ENCODE measurements around the gene NUDC.

The NUDC gene

DNA sequence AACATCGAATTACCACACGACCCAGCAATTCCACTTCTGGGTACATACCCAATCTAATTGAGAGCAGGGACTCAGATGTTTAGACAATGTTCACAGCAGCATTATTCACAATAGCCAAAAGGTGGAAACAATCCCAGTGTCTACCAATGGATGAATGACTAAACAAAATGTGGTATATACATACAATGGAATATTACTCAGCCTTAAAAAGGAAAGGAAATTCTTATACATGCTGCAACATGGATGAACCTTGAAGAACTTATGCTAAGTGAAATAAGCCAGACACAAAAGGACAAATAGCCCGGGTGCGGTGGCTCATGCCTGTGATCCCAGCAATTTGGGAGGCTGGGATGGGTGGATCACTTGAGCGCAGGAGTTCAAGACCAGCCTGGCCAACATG, 31.8 kb downstream of the NUDC start:
- TF ChIP-seq, protein P1, sequence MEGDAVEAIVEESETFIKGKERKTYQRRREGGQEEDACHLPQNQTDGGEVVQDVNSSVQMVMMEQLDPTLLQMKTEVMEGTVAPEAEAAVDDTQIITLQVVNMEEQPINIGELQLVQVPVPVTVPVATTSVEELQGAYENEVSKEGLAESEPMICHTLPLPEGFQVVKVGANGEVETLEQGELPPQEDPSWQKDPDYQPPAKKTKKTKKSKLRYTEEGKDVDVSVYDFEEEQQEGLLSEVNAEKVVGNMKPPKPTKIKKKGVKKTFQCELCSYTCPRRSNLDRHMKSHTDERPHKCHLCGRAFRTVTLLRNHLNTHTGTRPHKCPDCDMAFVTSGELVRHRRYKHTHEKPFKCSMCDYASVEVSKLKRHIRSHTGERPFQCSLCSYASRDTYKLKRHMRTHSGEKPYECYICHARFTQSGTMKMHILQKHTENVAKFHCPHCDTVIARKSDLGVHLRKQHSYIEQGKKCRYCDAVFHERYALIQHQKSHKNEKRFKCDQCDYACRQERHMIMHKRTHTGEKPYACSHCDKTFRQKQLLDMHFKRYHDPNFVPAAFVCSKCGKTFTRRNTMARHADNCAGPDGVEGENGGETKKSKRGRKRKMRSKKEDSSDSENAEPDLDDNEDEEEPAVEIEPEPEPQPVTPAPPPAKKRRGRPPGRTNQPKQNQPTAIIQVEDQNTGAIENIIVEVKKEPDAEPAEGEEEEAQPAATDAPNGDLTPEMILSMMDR (conservative IDR thresholded peaks at IDR 0.05) = no peak
- no peak overlapping the region for H3K27ac ChIP-seq

DNA sequence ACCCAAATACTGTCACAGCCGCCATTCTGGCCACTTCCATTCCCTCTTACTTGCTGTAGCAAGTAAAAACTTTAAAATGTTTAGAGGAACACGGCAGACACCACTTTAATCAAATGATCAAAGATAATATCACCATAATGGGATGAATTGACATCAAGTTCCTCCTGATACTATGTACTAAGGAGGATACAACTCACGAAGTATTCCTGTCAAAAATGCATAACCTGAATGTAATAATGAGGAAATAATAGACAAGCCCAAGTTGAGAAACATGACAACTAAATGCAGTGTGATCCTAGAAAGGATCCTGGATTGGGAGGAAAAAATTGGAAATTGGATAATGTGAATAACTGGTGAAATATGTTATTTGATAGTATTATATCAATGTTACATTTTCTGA, 34.8 kb downstream of the NUDC start:
- TF ChIP-seq, protein P1 (conservative IDR thresholded peaks at IDR 0.05) = no peak
- no peak overlapping the region for H3K27ac ChIP-seq

DNA sequence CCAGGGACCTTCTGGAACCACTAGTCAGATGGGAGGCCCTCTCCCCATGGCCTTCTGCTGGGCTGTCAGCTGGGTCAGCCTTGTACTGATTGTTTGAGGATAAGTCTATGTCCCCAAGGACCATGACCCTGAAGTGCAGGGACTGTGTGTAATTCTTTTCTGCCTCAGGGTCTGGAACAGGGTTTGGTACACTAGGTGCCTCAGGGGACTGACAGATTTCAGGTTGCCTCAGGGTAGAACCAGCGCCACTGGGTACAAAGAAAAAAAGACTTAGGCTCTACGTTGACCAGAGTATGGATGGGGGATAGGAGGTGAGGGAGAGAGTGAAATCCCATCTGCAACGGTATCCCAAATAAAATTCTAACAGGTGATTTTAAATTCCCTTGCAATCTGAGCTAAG, 35.8 kb downstream of the NUDC start:
- TF ChIP-seq, protein P1 (conservative IDR thresholded peaks at IDR 0.05) = no peak
- H3K27ac ChIP-seq = no peak overlapping the region

DNA sequence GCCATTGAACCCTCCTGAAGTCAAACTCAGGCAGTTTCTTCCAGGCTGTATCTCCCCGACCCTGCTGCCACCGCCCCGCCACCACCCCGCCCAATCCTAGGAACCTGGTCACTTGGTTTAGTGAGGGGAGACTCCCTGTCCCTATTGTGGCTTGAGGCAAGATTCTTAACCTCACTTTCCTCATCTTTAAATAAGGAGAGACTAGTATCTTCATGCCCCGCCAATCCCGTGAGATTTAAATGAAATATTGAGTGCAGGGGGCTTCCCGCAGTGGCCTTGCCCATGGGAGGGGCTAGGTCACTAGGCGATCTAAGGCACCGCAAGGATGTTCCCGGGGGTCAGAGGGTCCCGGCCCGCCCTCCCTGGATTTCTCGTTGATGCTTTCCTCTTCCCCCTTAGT, 37.7 kb downstream of the NUDC start:
- peak overlapping the region; percentile 89; the same call in 1 of the 2 replicates for H3K27ac ChIP-seq
- TF ChIP-seq, protein P1 (conservative IDR thresholded peaks at IDR 0.05) = no peak

DNA sequence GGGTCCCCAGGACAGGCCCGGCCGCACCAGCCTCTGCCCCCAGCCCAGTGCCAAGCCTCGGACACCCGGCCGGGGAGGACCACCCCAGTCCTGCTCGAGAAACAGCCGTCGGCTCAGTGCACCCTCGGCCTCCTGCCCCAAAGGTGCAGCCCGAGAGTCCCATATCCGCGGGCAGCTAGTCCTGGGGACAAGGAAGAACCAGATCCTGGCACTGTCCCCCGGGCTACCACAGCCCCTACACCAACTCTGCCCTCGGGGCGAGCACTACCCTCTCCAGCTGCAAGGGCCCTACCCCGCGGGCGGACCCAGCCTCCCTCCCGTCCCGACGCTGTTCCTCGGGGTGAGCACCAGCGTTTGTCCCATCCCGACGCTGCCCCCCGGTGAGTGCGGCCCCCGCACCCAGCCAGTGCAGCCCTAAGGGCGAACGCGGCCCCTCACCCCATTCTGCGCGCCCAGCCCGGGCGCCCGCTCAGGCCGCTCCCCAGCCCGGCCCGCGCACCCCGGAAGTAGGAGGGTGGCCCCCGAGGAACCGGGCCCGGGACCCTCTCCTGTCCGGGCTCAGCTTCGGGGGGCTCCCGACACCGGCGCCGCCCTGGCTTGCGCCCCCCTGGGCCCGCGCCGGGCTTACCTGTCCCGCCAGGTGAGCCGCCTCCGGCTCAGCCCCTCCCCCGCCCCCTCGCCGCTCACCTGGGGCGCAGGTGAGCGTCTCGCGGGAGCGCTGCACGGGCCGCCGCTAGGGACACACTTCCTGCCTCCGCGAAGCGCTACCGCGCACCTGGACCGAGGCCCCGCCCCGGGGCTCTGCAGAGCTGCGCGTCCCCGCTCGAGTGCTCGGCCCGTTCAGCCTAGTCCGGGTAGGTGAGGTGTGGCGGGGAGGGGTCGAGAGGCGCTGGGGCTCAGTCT, 38.4 kb downstream of the NUDC start, which contains the start of gene KDF1:
Gene KDF1, minus strand, starts transcription at position 747 of the 903 bp plus-strand sequence. CDS start 8,088 bp downstream, outside the sequence.
- H3K27ac ChIP-seq = peak within 1 kb of the TSS; percentile 89
- TF ChIP-seq, protein P1 (conservative IDR thresholded peaks at IDR 0.05) = peak; percentile 55

DNA sequence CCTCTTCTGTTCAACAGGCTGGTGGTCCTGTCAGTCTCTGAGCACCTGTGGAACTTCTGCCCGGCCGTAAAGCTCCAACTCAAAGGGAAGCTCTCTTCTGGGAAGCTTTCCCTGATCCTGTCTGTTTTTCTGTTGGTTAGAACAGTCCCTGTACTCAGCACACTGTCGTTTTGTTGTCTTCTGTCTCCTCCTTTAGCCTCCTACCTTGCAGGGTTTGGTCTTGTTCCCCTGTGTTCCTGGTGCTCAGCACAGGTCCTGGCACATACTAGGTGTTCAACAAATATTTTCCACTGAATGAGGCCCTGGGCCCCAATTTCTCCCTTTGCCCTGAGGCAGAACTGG, 39.1 kb downstream of the NUDC start:
- TF ChIP-seq, protein P1 (conservative IDR thresholded peaks at IDR 0.05) = peak; percentile 5; the same call in 1 of the 2 replicates
- H3K27ac ChIP-seq = peak overlapping the region; percentile 89

DNA sequence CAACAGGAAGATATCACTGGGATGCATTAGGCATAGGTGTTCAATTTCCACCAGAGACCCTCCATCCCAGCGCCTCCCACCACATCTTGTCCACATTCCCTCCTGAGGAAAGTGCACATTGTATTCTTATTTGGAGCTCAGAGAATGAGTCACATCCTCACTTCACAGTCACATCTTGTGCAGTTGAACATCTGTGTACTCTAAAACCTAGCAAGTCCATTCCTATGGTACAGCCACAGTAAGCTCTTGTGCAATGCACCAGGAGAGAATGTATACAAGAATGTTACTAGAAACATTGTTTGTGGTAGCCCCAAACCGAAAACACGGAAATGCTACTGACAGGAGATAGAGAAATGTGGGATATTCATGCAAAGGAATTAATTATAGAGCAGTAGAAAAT, 40.3 kb downstream of the NUDC start:
- TF ChIP-seq, protein P1 (conservative IDR thresholded peaks at IDR 0.05) = no peak
- H3K27ac ChIP-seq = 0 out of 2 replicates have a peak overlapping the region, but pooled peaks have one; percentile 89
